Measurements from ENCODE around the gene CKM.
A peak's percentile ranks its signal among the peaks of the same experiment; 100 is the strongest.
"Not testable (repeated sequence)": the region's sequence is repeated elsewhere in the genome, so short reads cannot be mapped to it uniquely, and the experiment has no call there.

CKM gene

DNA sequence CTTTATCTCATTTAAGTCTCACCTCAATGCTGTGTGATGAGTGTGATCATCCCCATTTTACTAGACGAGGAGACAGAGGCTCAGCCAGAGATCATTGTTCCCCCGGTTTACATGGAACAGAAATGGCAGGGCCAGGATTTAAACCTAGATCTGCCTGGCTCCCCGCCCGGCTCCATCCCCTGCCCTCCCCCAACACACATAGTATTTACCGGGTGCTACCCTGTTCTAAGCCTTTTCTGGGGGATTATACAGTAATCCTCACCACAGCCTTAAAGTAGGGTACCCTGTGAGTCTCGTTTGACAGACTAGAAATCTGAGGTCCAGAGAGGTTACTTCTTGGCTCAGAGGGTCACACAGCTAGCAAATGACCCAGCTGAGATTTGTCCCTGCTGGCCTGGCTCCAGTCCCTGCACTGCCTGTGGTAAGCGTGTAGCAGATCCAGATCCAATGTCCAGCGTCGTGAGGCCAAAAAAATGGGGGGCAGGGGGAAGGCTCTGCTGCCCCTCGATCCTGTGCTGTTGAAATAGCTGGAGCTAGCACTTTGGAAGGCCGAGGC, 14.1 kb upstream of the CKM start:
- no peak overlapping the region for H3K27ac ChIP-seq (ENCODE audit: low read depth, low read length, severe bottlenecking)
- H3K4me3 ChIP-seq (ENCODE audit: extremely low read depth, insufficient read depth, low read length, poor library complexity, severe bottlenecking) = no peak overlapping the region
- H3K36me3 ChIP-seq (ENCODE audit: control insufficient read depth, insufficient read depth, low read length) = no peaks in the 10 kb centered on the region
- WGBS, 2 experiments (ENCODE audit: insufficient coverage in 2 of 2) = 82 to 87% methylated on average over 9 to 11 of the region's 11 CpGs
- H3K4me1 ChIP-seq (ENCODE audit: control insufficient read depth, insufficient read depth, low read length, poor library complexity, severe bottlenecking) = no peaks in the 10 kb centered on the region
- no peaks in the 10 kb centered on the region for H3K9me3 ChIP-seq (ENCODE audit: control insufficient read depth, low read length)

GRCh38 chr19:45334881-45335280, 12.2 kb upstream of the CKM start:
- H3K4me3 ChIP-seq (ENCODE audit: extremely low read depth, insufficient read depth, low read length, poor library complexity, severe bottlenecking); H3K27ac ChIP-seq (ENCODE audit: low read depth, low read length, severe bottlenecking); H3K9me3 ChIP-seq (ENCODE audit: control insufficient read depth, low read length); H3K4me1 ChIP-seq (ENCODE audit: control insufficient read depth, insufficient read depth, low read length, poor library complexity, severe bottlenecking); H3K36me3 ChIP-seq (ENCODE audit: control insufficient read depth, insufficient read depth, low read length): not testable (repeated sequence)
- 100% methylated on average over 2 of the region's 4 CpGs for WGBS, 2 experiments (ENCODE audit: insufficient coverage in 2 of 2)

DNA sequence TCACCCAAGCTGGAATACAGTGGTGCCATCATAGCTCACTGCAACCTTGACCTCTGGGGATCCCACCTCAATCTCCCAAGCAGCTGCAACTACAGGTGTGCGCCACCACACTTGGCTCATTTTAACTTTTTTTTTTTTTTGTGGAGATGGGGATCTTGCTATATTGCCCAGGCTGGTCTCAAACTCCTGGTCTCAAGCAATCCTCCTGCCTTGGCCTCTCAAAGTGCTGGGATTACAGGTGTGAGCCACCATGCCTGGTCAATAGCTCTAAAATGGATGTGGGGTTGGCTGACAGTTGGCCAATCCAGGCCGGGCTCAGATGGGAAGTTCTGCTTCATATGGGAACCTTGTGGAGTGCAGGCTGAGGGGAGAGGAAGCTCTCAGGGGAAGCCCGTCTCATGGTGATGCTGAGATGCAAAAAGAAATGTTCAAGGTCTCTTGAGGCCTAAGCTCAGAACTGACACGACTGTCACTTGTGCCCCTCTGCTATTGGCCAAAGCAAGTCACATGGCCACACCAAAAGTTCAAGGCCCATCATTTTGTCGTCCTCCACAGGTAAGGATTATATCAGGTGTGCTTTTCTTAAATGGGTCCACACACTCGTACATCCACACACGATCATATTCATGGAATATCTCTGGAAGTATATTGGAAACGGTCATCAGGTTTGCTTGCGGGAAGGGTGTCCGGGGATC, 11.1 kb upstream of the CKM start:
- WGBS, 2 experiments (ENCODE audit: insufficient coverage in 2 of 2) = 84 to 90% methylated on average over 3 to 6 of the region's 10 CpGs
- H3K9me3 ChIP-seq (ENCODE audit: control insufficient read depth, low read length) = no peaks in the 10 kb centered on the region
- H3K27ac ChIP-seq (ENCODE audit: low read depth, low read length, severe bottlenecking) = no peak overlapping the region

DNA sequence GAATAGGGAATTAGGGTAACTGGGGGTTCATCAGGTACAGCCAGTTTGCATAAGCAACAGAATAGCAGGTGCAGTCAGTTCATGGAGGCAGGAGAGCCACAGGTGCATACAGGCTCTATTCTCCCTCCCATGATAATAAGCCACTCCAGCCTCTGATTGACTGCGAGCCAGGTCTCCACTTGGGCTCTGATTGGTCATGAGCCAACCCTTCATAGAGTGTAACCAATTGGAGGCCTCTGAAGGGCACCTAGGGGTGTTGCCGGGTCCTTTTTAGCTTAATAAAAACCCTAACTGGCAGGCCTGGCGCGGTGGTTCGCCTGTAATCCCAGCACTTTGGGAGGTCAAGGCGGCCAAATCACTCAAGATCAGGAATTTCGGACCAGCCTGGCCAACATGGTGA, 8.7 kb upstream of the CKM start:
- H3K27ac ChIP-seq (ENCODE audit: low read depth, low read length, severe bottlenecking) = no peak overlapping the region
- H3K9me3 ChIP-seq (ENCODE audit: control insufficient read depth, low read length) = no peaks in the 10 kb centered on the region
- H3K36me3 ChIP-seq (ENCODE audit: control insufficient read depth, insufficient read depth, low read length) = no peaks in the 10 kb centered on the region
- H3K4me1 ChIP-seq (ENCODE audit: control insufficient read depth, insufficient read depth, low read length, poor library complexity, severe bottlenecking) = no peaks in the 10 kb centered on the region
- 85 to 93% methylated on average over 7 of the region's 7 CpGs for WGBS, 2 experiments (ENCODE audit: insufficient coverage in 2 of 2)
- H3K4me3 ChIP-seq (ENCODE audit: extremely low read depth, insufficient read depth, low read length, poor library complexity, severe bottlenecking) = no peak overlapping the region

More for the DNA sequence above, 11.1 kb upstream of the CKM start:
- H3K4me3 ChIP-seq (ENCODE audit: extremely low read depth, insufficient read depth, low read length, poor library complexity, severe bottlenecking) = no peak overlapping the region
- no peaks in the 10 kb centered on the region for H3K4me1 ChIP-seq (ENCODE audit: control insufficient read depth, insufficient read depth, low read length, poor library complexity, severe bottlenecking)
- H3K36me3 ChIP-seq (ENCODE audit: control insufficient read depth, insufficient read depth, low read length) = no peaks in the 10 kb centered on the region

DNA sequence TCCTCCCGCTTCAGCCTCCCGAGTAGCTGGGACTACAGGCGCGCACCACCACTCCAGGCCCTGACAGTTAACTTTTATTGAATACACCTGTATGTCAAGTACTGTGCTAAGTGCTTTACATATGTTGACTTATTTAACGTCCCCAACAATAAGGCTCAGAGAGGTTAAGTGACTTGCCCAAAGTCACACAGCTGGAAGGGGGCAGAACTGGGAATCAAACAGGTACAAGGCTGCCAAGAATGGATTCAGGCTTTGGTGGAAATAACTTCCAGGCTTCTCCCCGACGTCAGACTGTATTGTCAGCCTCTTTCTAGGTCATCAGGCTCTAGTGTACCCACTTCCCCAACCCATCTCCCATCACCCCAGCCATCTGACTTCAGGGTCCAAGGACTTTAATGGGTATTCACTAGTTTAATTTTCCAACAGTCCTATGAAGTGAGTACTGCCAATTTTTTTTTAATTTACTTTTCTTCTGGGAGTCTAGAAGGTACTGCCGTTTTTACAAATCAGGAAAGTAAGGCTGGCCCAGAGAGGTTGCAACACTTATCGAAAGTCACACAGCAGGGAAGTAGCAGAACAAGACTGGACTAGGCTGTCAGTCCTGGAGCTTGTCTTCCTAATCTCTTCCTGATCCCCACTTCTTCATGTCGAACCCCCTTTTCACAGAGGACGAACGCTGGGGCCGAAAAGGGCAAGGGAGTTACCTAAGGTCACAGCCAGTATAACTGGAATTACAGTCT, 4.9 kb upstream of the CKM start:
- 71 to 82% methylated on average over 8 to 9 of the region's 13 CpGs for WGBS, 2 experiments (ENCODE audit: insufficient coverage in 2 of 2)
- Histone ChIP-seq H3K9me3 (ENCODE audit: control insufficient read depth, low read length) (no peaks in the 10 kb centered on the region), H3K4me1 (ENCODE audit: control insufficient read depth, insufficient read depth, low read length, poor library complexity, severe bottlenecking) (peaks cover 10% of the 10 kb centered on the region), H3K27ac (ENCODE audit: low read depth, low read length, severe bottlenecking) (no peak overlapping the region), H3K4me3 (ENCODE audit: extremely low read depth, insufficient read depth, low read length, poor library complexity, severe bottlenecking) (no peak overlapping the region), H3K36me3 (ENCODE audit: control insufficient read depth, insufficient read depth, low read length) (no peaks in the 10 kb centered on the region)

DNA sequence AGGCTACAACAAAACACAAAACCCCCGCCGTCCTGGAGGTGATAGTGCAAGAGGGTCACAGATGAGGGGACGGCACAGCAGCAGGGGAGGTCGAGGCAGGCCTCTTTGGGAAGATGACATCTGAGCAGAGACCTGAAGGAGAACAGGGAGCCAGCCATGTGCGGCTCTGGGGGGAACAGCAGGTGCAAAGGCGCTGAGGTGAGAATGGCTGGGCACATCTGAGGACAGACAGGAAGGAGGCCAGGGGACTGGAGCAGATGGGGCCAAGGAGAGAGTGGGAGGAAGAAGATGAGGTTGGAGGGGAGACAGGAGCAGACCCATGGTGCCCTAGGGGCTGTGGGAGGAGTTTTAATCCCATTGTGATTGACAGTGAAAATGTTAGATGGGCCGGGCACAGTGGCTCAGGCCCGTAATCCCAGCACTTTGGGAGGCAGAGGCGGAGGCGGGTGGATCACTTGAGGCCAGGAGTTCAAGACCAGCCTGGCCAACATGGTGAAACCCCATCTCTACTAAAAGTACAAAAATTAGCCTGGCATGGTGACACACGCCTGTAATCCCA, 1.8 kb upstream of the CKM start:
- H3K36me3 ChIP-seq (ENCODE audit: control insufficient read depth, insufficient read depth, low read length) = no peaks in the 10 kb centered on the region
- H3K27ac ChIP-seq (ENCODE audit: low read depth, low read length, severe bottlenecking) = no peak overlapping the region
- 78 to 80% methylated on average over 7 to 11 of the region's 11 CpGs for WGBS, 2 experiments (ENCODE audit: insufficient coverage in 2 of 2)
- no peak overlapping the region for H3K4me3 ChIP-seq (ENCODE audit: extremely low read depth, insufficient read depth, low read length, poor library complexity, severe bottlenecking)
- no peaks in the 10 kb centered on the region for H3K9me3 ChIP-seq (ENCODE audit: control insufficient read depth, low read length)
- H3K4me1 ChIP-seq (ENCODE audit: control insufficient read depth, insufficient read depth, low read length, poor library complexity, severe bottlenecking) = peaks cover 10% of the 10 kb centered on the region

DNA sequence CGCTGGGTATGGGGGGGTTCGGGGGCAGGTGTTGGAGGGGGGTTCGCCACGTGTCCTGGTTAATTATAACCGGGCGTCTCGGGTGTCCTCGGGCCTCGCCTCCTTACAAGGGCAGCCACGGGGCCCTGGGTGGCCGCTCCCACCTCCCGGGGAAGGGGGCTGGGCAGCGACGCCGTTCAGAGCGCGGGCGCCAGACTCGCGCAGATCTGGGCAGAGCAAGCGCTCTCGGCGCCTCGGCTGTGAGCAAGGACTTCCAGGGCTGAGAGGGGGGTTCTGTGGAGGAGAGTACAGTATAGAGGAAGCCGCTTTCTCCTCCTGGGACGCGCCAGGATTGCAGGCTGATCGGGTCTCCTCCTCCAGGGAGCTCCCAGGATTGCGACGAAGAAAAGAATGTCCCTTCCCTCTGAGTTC, 1.0 kb upstream of the CKM start:
- H3K9me3 ChIP-seq (ENCODE audit: control insufficient read depth, low read length) = no peaks in the 10 kb centered on the region
- peak overlapping the region; percentile 24 for H3K4me3 ChIP-seq (ENCODE audit: extremely low read depth, insufficient read depth, low read length, poor library complexity, severe bottlenecking)
- peaks cover 10% of the 10 kb centered on the region for H3K4me1 ChIP-seq (ENCODE audit: control insufficient read depth, insufficient read depth, low read length, poor library complexity, severe bottlenecking)
- no peaks in the 10 kb centered on the region for H3K36me3 ChIP-seq (ENCODE audit: control insufficient read depth, insufficient read depth, low read length)
- 8 to 10% methylated on average over 2 to 21 of the region's 30 CpGs for WGBS, 2 experiments (ENCODE audit: insufficient coverage in 2 of 2)
- H3K27ac ChIP-seq (ENCODE audit: low read depth, low read length, severe bottlenecking) = no peak overlapping the region

GRCh38 chr19:45322311-45322710, 364 bp downstream of the CKM start:
- WGBS, 2 experiments (ENCODE audit: insufficient coverage in 2 of 2) = 55 to 58% methylated on average over 8 to 9 of the region's 11 CpGs
- Histone ChIP-seq H3K27ac (ENCODE audit: low read depth, low read length, severe bottlenecking) (no peak overlapping the region), H3K4me1 (ENCODE audit: control insufficient read depth, insufficient read depth, low read length, poor library complexity, severe bottlenecking) (peaks cover 10% of the 10 kb centered on the region), H3K36me3 (ENCODE audit: control insufficient read depth, insufficient read depth, low read length) (no peaks in the 10 kb centered on the region), H3K9me3 (ENCODE audit: control insufficient read depth, low read length) (no peaks in the 10 kb centered on the region), H3K4me3 (ENCODE audit: extremely low read depth, insufficient read depth, low read length, poor library complexity, severe bottlenecking) (no peak overlapping the region)

DNA sequence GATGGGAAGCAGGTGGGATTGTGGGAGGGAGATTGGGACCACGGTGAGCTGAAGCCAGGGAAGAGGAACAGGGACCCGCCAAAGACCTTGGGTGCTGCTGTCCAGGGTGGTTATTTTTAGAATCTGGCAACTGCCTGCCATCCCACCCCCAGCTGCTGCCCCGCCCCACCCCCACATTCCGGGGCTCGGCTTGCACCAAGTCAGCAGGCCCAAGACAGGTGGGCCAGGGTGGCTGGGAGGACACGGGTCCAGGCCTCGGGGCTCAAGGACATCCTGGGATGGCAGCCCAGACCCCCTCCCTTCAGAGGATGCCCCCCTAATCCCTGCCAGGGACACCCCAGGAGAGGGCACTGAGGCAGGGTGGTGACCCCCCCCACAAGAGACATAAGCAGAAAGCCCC, 827 bp downstream of the CKM start:
- Histone ChIP-seq H3K9me3 (ENCODE audit: control insufficient read depth, low read length) (no peaks in the 10 kb centered on the region), H3K36me3 (ENCODE audit: control insufficient read depth, insufficient read depth, low read length) (no peaks in the 10 kb centered on the region), H3K4me3 (ENCODE audit: extremely low read depth, insufficient read depth, low read length, poor library complexity, severe bottlenecking) (no peak overlapping the region), H3K4me1 (ENCODE audit: control insufficient read depth, insufficient read depth, low read length, poor library complexity, severe bottlenecking) (peaks cover 10% of the 10 kb centered on the region), H3K27ac (ENCODE audit: low read depth, low read length, severe bottlenecking) (no peak overlapping the region)
- 83 to 100% methylated on average over 1 to 2 of the region's 7 CpGs for WGBS, 2 experiments (ENCODE audit: insufficient coverage in 2 of 2)

DNA sequence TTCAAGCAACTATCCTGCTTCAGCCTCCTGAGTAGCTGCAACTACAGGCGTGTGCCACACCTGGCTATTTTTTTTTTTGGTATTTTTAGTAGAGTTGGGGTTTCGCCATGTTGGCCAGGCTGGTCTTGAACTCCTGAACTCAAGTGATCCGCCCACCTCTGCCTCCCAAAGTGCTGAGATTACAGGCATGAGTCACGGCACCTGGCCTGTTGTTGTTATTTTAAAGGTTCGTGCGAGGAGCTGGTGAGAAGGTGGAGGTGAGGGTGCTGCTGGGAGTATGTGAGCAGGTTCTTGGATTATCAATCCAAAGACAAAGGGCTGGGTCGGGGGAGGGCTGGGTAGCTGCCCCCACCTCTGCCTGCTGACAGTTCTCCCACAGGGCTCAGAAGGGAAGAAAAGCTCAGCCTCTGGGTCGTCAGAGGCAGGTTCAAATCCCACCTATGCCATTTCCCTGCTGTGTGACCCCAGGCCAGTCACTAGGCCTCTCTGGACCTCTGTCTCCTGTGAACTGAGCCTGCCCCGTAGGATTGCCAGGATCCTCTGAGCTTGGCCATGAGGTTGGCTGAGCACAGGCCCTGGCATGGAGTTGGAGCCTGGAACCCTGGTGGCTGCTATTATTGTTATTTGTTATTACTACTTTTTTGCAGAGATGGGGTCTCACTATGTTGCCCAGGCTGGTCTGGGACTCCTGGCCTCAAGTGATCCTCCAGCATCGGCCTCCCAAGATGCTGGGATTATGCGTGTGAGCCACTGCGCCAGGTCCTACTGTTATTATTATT, 1.5 kb downstream of the CKM start:
- Histone ChIP-seq H3K36me3 (ENCODE audit: control insufficient read depth, insufficient read depth, low read length) (no peaks in the 10 kb centered on the region), H3K4me3 (ENCODE audit: extremely low read depth, insufficient read depth, low read length, poor library complexity, severe bottlenecking) (no peak overlapping the region), H3K4me1 (ENCODE audit: control insufficient read depth, insufficient read depth, low read length, poor library complexity, severe bottlenecking) (peaks cover 10% of the 10 kb centered on the region), H3K27ac (ENCODE audit: low read depth, low read length, severe bottlenecking) (no peak overlapping the region), H3K9me3 (ENCODE audit: control insufficient read depth, low read length) (no peaks in the 10 kb centered on the region)
- 90 to 92% methylated on average over 4 to 11 of the region's 12 CpGs for WGBS, 2 experiments (ENCODE audit: insufficient coverage in 2 of 2)

Measured in mesodermal cell (in vitro differentiated cells).